Common myeloid progenitor, CD34-positive (primary cell): ENCODE measurements around the gene TMEM201.
A peak's percentile ranks its signal among the peaks of the same experiment; 100 is the strongest.

Source experiments
- CTCF ChIA-PET: fragments of 350-600 bp; sonication (Branson Sonifier 250); formaldehyde crosslinking; loops from one replicate; lab custom pipeline; 2021; ENCODE audit warnings: antibody characterized with exemption; lab: Charles Lee
- POLR2A ChIA-PET: fragments of 350-600 bp; sonication (Branson Sonifier 250); formaldehyde crosslinking; loops from one replicate; lab custom pipeline; 2021; ENCODE audit warnings: antibody characterized with exemption; lab: Charles Lee
- DNase-seq, 3 donors: peaks; one replicate each; pipeline versions ENCODE4 v3.0.0 to v3.0.0-alpha.2; 2013
- H3K27ac ChIP-seq, 2 experiments: 1 replicate in 1 of 2; 2 replicates in 1 of 2; pipeline ENCODE4 v1.7.0; 2013; ENCODE audit warnings: inconsistent platforms in 2 of 2, low read length in 2 of 2, mild to moderate bottlenecking in 2 of 2, low read depth in 1 of 2, moderate library complexity in 1 of 2; ENCODE audit not compliant: severe bottlenecking in 2 of 2, insufficient read depth in 1 of 2, poor library complexity in 1 of 2
- H3K27me3 ChIP-seq, 5 experiments: replicated peaks in 2 of 5; 1 replicate in 3 of 5; 2 replicates in 2 of 5; pipeline versions ENCODE4 v1.6.1 to v1.7.0; 2013; ENCODE audit warnings: low read length in 4 of 5, mild to moderate bottlenecking in 2 of 5, moderate library complexity in 2 of 5, inconsistent platforms in 1 of 5; ENCODE audit not compliant: insufficient read depth in 5 of 5, control insufficient read depth in 4 of 5
- H3K36me3 ChIP-seq, 4 experiments: 1 replicate in 2 of 4; 2 replicates in 2 of 4; pipeline versions ENCODE4 v1.6.1 to v1.7.0; 2013; ENCODE audit warnings: low read length in 3 of 4, control low read depth in 1 of 4, mild to moderate bottlenecking in 1 of 4; ENCODE audit not compliant: control insufficient read depth in 4 of 4, insufficient read depth in 4 of 4
- H3K4me1 ChIP-seq, 4 experiments: 1 replicate in 3 of 4; 2 replicates in 1 of 4; pipeline versions ENCODE4 v1.6.1 to v1.7.1; 2013; ENCODE audit warnings: low read length in 3 of 4, mild to moderate bottlenecking in 3 of 4, control low read depth in 1 of 4, inconsistent platforms in 1 of 4, moderate library complexity in 1 of 4; ENCODE audit not compliant: control insufficient read depth in 4 of 4, insufficient read depth in 4 of 4; ENCODE audit errors: control extremely low read depth in 1 of 4
- H3K4me3 ChIP-seq, 7 experiments: 1 replicate in 4 of 7; 2 replicates in 3 of 7; pipeline versions ENCODE4 v1.5.1 to v1.7.0; 2013; ENCODE audit warnings: mild to moderate bottlenecking in 7 of 7, low read length in 6 of 7, moderate library complexity in 6 of 7, inconsistent platforms in 2 of 7, low read depth in 2 of 7, control low read depth in 1 of 7; ENCODE audit not compliant: insufficient read depth in 4 of 7, control insufficient read depth in 1 of 7; ENCODE audit errors: extremely low read depth in 1 of 7
- H3K9me3 ChIP-seq, 5 experiments: 1 replicate in 4 of 5; 2 replicates in 1 of 5; pipeline versions ENCODE4 v1.6.1 to v1.7.1; 2013; ENCODE audit warnings: low read length in 4 of 5, mild to moderate bottlenecking in 2 of 5, inconsistent platforms in 1 of 5, low read depth in 1 of 5, moderate library complexity in 1 of 5; ENCODE audit not compliant: control insufficient read depth in 4 of 5, insufficient read depth in 2 of 5; ENCODE audit errors: control extremely low read depth in 1 of 5
- WGBS: methylation state at CpG from one replicate; pipeline ENCODE4 v1.1.5; 2013; ENCODE audit not compliant: insufficient coverage; 5-methylcytosine and 5-hydroxymethylcytosine counted together

Gene TMEM201

DNA sequence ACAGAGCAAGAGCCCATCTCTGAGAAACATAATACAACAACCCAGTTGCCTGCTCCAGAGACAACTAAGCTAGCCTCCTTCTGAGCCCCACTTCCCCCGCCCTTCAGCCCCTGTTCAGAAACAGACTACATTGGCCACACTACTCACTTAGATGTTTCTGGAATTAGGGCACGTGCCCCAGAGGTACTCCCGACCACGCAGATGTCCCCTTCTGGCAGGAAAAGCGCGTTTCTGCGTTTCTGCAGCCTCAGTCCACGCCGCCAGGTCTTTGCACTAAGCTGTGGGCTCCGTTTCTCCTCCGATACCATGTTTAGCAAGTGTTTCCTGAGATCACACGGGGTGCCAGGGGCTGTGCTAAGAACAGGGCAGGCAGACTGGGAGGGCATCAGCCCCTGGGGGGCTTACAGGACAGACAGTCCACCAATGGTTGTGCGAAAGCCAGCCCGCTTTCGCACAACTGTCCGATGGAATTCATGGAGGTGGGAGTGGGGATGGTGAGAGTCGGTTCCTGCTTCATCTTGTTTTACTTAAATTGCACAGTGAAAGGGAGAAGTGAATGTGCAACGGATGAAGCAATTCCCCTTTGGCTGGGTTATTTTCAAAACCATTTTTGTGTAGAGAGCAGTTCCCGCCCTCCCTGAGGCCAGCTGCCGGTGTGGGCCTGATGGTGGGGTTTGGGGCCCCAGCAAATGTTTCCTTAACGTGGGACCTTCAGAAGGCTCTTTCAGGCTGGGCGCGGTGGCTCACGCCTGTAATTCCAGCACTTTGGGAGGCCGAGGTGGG, 65.5 kb downstream of the TMEM201 start:
- H3K9me3 ChIP-seq, result no peaks in the 10 kb centered on the region
- peaks cover 2 to 80% (median 54%) of the 10 kb centered on the region in 4 experiments for H3K4me1 ChIP-seq
- peak; percentile 29 to 74 (median 70) for DNase-seq
- H3K27me3 ChIP-seq, result no peaks in the 10 kb centered on the region
- CTCF ChIA-PET, result interaction anchor here (0.9 to 6.4 kb wide), 11 partner anchors 10 to 39 kb away, joined by 3 to 78 read pairs (median 4); no protein-coding TSS in a partner anchor
- H3K4me3 ChIP-seq, result peak overlapping the region in 6 of 7 experiments; percentile 48 to 91 (median 82)
- 10% methylated on average over 25 of the region's 25 CpGs for WGBS
- H3K27ac ChIP-seq, result peak overlapping the region; percentile 46 to 51
- peaks cover 0 to 4% (median 0%) of the 10 kb centered on the region in 4 experiments for H3K36me3 ChIP-seq
- POLR2A ChIA-PET, result interaction anchor here (1.0 to 1.1 kb wide), 2 partner anchors 12 to 26 kb away, joined by 3 to 7 read pairs; no protein-coding TSS in a partner anchor

DNA sequence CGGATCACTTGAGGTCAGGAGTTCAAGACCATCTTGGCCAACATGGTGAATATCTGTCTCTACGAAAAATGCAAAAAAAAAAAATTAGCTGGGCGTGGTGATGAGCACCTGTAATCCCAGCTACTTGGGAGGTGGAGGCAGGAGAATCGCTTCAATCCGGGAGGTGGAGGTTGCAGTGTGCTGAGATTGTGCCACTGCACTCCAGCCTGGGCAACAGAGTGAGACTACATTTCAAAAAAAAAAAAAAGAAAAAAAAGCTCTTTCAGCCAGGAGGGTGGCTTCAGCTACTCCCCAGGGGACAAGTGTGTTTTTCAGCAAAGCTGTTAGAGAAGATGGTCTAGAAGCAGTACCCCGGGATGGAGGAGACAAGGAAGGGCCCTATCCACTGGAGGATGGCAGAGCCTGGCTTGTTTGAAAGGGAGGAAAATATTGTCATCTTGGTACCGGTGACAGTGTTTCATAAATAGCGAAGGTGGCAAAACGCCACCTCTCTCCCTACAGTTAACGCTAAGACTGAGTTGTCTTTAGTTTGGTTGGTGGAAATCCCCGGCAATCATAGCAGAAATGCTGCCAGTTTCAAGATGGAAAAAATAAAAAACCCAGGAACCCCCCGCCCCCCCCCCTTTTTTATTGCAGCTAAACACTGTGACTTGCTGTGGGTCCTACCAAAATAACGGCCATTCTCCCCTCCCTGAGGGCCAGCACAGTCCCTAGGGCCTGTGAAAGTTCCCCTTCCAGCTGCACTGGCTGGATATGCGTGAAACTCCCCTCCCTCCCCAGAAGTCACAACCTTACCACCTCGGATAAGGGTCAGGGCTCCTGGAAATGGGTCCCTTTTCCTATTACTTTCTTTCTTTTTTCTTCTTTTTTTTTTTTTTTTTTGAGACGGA, 66.4 kb downstream of the TMEM201 start:
- POLR2A ChIA-PET, result interaction anchor here (0.6 to 1.6 kb wide), 5 partner anchors 8 to 840 kb away, joined by 3 to 7 read pairs (median 3); no protein-coding TSS in a partner anchor
- WGBS, result 72% methylated on average over 6 of the region's 16 CpGs
- peak overlapping the region in 4 of 7 experiments; percentile 80 to 91 (median 86) for H3K4me3 ChIP-seq
- CTCF ChIA-PET, result interaction anchor here (1.1 to 6.4 kb wide), 4 partner anchors 9 to 36 kb away, joined by 3 to 78 read pairs (median 6); no protein-coding TSS in a partner anchor
- peak overlapping the region in 1 of 2 experiments; percentile 51 for H3K27ac ChIP-seq
- DNase-seq, result peak in 2 of 3 donors; percentile 68 to 69
- H3K4me1 ChIP-seq, result peaks cover 2 to 85% (median 53%) of the 10 kb centered on the region in 4 experiments
- no peaks in the 10 kb centered on the region for H3K9me3 ChIP-seq
- peaks cover 0 to 5% (median 2%) of the 10 kb centered on the region in 4 experiments for H3K36me3 ChIP-seq
- no peaks in the 10 kb centered on the region for H3K27me3 ChIP-seq

DNA sequence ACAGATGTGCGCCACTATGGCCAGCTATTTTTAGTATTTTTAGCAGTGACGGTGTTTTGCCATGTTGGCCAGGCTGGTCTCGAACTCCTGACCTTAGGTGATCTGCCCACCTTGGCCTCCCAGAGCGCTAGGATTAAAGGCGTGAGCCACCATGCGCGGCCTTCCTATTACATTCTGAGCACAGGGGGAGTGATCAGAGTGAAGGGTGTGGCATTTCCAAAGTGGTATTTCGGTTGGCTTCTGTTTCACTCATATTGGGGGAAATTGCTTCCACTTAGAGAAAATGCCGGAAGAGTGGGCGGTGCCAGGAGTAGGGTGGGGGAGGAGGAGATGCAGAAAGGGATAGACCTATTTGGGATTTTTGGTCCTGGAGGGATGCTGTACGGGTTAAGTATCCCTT, 67.1 kb downstream of the TMEM201 start:
- DNase-seq, result no peak
- no peak overlapping the region for H3K27ac ChIP-seq
- peaks cover 0 to 11% (median 8%) of the 10 kb centered on the region in 4 experiments for H3K36me3 ChIP-seq
- ChIA-PET CTCF (interaction anchor here (1.1 to 6.4 kb wide), 3 partner anchors 13 to 35 kb away, joined by 3 to 78 read pairs (median 8); no protein-coding TSS in a partner anchor), POLR2A (interaction anchor here (1.6 kb wide), 1 partner anchor 9 kb away, joined by 3 read pairs; no protein-coding TSS in a partner anchor)
- H3K9me3 ChIP-seq, result no peaks in the 10 kb centered on the region
- no peaks in the 10 kb centered on the region for H3K27me3 ChIP-seq
- H3K4me3 ChIP-seq, result no peak overlapping the region
- peaks cover 2 to 79% (median 49%) of the 10 kb centered on the region in 4 experiments for H3K4me1 ChIP-seq
- 95% methylated on average over 8 of the region's 11 CpGs for WGBS

DNA sequence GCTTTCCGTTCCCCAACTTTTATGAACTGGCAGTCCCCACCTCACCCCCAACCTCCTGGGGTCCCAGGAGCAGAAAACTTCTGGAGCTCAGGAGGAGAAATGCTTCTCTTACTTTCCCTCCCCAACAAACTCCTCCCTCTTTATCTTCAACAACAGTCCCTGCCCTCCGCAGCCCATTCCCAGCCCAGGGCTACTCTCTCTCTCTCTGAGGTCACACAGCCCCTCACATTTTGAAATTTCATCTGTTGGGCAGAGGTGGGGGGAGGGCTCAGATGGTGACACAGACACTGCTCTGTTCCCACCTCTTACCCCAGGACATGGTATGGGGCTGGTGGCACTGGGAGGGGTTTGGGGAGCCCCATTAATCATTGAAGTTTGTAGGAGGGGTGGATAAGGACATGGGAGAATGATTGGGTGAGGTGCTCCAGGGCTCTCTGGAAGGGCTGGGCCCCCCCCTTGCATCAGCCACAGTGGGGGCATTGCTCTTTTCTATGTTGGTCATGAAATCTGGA, 68.9 kb downstream of the TMEM201 start:
- Histone ChIP-seq H3K9me3 (no peaks in the 10 kb centered on the region), H3K36me3 (peaks cover 0 to 11% (median 8%) of the 10 kb centered on the region in 4 experiments), H3K27ac (peak overlapping the region in 1 of 2 experiments; percentile 34), H3K4me1 (peaks cover 2 to 62% (median 42%) of the 10 kb centered on the region in 4 experiments), H3K4me3 (no peak overlapping the region), H3K27me3 (no peaks in the 10 kb centered on the region)
- 100% methylated on average over 2 of the region's 2 CpGs for WGBS
- CTCF ChIA-PET, result interaction anchor here (0.7 to 1.3 kb wide), 2 partner anchors 30 to 217 kb away, joined by 3 to 4 read pairs; no protein-coding TSS in a partner anchor
- DNase-seq, result no peak
- POLR2A ChIA-PET, result no interaction called here

GRCh38 chr1:9658199-9658598, 69.5 kb downstream of the TMEM201 start:
- no peaks in the 10 kb centered on the region for H3K9me3 ChIP-seq
- DNase-seq, result no peak
- peaks cover 2 to 56% (median 36%) of the 10 kb centered on the region in 4 experiments for H3K4me1 ChIP-seq
- H3K27me3 ChIP-seq, result no peaks in the 10 kb centered on the region
- WGBS, result 87% methylated on average over 3 of the region's 4 CpGs
- peaks cover 0 to 15% (median 11%) of the 10 kb centered on the region in 4 experiments for H3K36me3 ChIP-seq
- ChIA-PET POLR2A (no interaction called here), CTCF (interaction anchor here (0.7 to 1.3 kb wide), 2 partner anchors 30 to 217 kb away, joined by 3 to 4 read pairs; no protein-coding TSS in a partner anchor)
- H3K27ac ChIP-seq, result no peak overlapping the region
- no peak overlapping the region for H3K4me3 ChIP-seq

DNA sequence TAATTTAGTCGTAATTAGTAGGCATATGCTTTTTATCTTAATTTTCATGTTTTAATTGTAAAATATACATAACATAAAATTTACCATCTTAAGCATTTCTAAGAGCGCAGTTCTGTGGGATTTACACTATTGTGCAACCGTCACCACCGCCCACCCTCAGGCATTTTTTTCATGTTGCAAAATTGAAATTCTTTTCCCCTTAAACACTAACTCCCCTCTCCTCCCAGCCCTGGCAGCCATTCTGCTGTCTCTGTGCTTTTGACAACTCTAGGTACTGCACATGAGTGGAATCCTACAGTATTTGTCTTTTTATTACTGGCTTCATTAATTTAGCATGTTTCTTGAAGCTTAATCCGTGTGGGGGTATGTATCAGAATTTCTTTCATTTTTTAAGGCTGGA, 70.6 kb downstream of the TMEM201 start:
- DNase-seq, result no peak

More for the DNA sequence above, 70.6 kb downstream of the TMEM201 start:
- Histone ChIP-seq H3K36me3 (peaks cover under 1 to 19% (median 11%) of the 10 kb centered on the region in 4 experiments), H3K27me3 (no peaks in the 10 kb centered on the region), H3K27ac (no peak overlapping the region), H3K4me1 (peaks cover 2 to 45% (median 25%) of the 10 kb centered on the region in 4 experiments), H3K9me3 (no peaks in the 10 kb centered on the region), H3K4me3 (no peak overlapping the region)
- ChIA-PET POLR2A (no interaction called here), CTCF (interaction anchor here (1.8 kb wide), 1 partner anchor 31 kb away, joined by 5 read pairs; no protein-coding TSS in a partner anchor)
- whole genome bisulfite sequencing, result 82% methylated on average over 4 of the region's 5 CpGs
